Liver (tissue), 9 donors: ENCODE results near the gene KANK3. TPM values are rescaled to one million over a fixed set of nuclear protein-coding genes. Genes with fewer than 3 reads are reported as not detected.

Experiments used
- DNase-seq: peaks from one replicate; pipeline ENCODE4 v3.0.0-alpha.2; 2017; ENCODE audit warnings: low spot score
- H3K27ac ChIP-seq, 2 donors: one replicate each; pipeline ENCODE4 v1.7.0; 2013; ENCODE audit warnings: inconsistent platforms in 2 of 2, low read length in 2 of 2, control low read depth in 1 of 2, low read depth in 1 of 2, mild to moderate bottlenecking in 1 of 2
- H3K27me3 ChIP-seq, 4 donors: one replicate each; pipeline versions ENCODE4 v1.6.1 to v1.7.0; 2013; ENCODE audit warnings: low read length in 3 of 4, inconsistent platforms in 1 of 4, mild to moderate bottlenecking in 1 of 4, moderate library complexity in 1 of 4; ENCODE audit not compliant: control insufficient read depth in 4 of 4, insufficient read depth in 4 of 4
- H3K36me3 ChIP-seq, 4 donors: one replicate each; pipeline versions ENCODE4 v1.6.1 to v1.7.0; 2013; ENCODE audit warnings: low read length in 3 of 4, mild to moderate bottlenecking in 3 of 4, low read depth in 1 of 4, moderate library complexity in 1 of 4; ENCODE audit not compliant: control insufficient read depth in 4 of 4, insufficient read depth in 3 of 4
- H3K4me1 ChIP-seq, 4 donors: one replicate each; pipeline versions ENCODE4 v1.6.1 to v1.7.0; 2013; ENCODE audit warnings: low read length in 3 of 4, mild to moderate bottlenecking in 3 of 4, moderate library complexity in 1 of 4; ENCODE audit not compliant: control insufficient read depth in 4 of 4, insufficient read depth in 4 of 4
- H3K4me3 ChIP-seq, 3 donors: one replicate each; pipeline versions ENCODE4 v1.6.1 to v1.7.0; 2013; ENCODE audit warnings: low read length in 3 of 3, control low read depth in 1 of 3, low read depth in 1 of 3, mild to moderate bottlenecking in 1 of 3
- H3K9ac ChIP-seq, 2 donors: one replicate each; pipeline ENCODE4 v1.7.0; 2013; ENCODE audit warnings: low read length in 2 of 2, mild to moderate bottlenecking in 2 of 2, moderate library complexity in 2 of 2, control low read depth in 1 of 2, low read depth in 1 of 2
- H3K9me3 ChIP-seq, 4 donors: one replicate each; pipeline versions ENCODE4 v1.6.1 to v1.7.0; 2013; ENCODE audit warnings: low read length in 3 of 4; ENCODE audit not compliant: control insufficient read depth in 4 of 4
- EGR1 ChIP-seq, 2 donors: IDR thresholded peaks; 2 replicates each; pipeline ENCODE4 v1.6.1; 2016 to 2018; ENCODE audit warnings: antibody characterized with exemption in 2 of 2, low read depth in 2 of 2
- FOXA1 ChIP-seq: IDR thresholded peaks from 2 replicates; pipeline ENCODE4 v1.6.1; 2016; ENCODE audit warnings: antibody characterized with exemption
- FOXA2 ChIP-seq: IDR thresholded peaks from 2 replicates; pipeline ENCODE4 v1.6.1; 2016; ENCODE audit warnings: antibody characterized with exemption
- GABPA ChIP-seq, 2 donors: IDR thresholded peaks in 1 of 2; conservative IDR thresholded peaks in 1 of 2; 2 replicates each; pipeline ENCODE4 v1.6.1; 2016; ENCODE audit warnings: antibody characterized with exemption in 2 of 2, mild to moderate bottlenecking in 1 of 2, moderate library complexity in 1 of 2
- HNF4A ChIP-seq, 2 donors: conservative IDR thresholded peaks; 2 replicates each; pipeline ENCODE4 v1.6.1; 2016; ENCODE audit warnings: antibody characterized with exemption in 2 of 2, mild to moderate bottlenecking in 2 of 2
- HNF4G ChIP-seq: IDR thresholded peaks from 2 replicates; pipeline ENCODE4 v1.6.1; 2016; ENCODE audit warnings: antibody characterized with exemption
- JUND ChIP-seq, 2 donors: IDR thresholded peaks; 2 replicates each; pipeline ENCODE4 v1.6.1; 2016; ENCODE audit warnings: antibody characterized with exemption in 2 of 2
- NR2F2 ChIP-seq: IDR thresholded peaks from 2 replicates; pipeline ENCODE4 v1.6.1; 2016; ENCODE audit warnings: antibody characterized with exemption
- RAD21 ChIP-seq, 2 donors: IDR thresholded peaks; 2 replicates each; pipeline ENCODE4 v1.6.1; 2016; ENCODE audit warnings: antibody characterized with exemption in 2 of 2, mild to moderate bottlenecking in 2 of 2
- RXRA ChIP-seq, 2 donors: IDR thresholded peaks; 2 replicates each; pipeline ENCODE4 v1.6.1; 2017 to 2018; ENCODE audit warnings: antibody characterized with exemption in 2 of 2, mild to moderate bottlenecking in 1 of 2
- SP1 ChIP-seq: IDR thresholded peaks from 2 replicates; pipeline ENCODE4 v1.6.1; 2018; ENCODE audit warnings: antibody characterized with exemption, mild to moderate bottlenecking
- TAF1 ChIP-seq: conservative IDR thresholded peaks from 2 replicates; pipeline ENCODE4 v1.6.1; 2016; ENCODE audit warnings: antibody characterized with exemption, mild to moderate bottlenecking
- YY1 ChIP-seq: IDR thresholded peaks from 2 replicates; pipeline ENCODE4 v1.6.1; 2016; ENCODE audit warnings: antibody characterized with exemption, mild to moderate bottlenecking
- WGBS: extraction: QIAGEN DNeasy Blood & Tissue Kit; methylation state at CpG from one replicate; pipeline ENCODE4 v1.1.7; 2013; 5-methylcytosine and 5-hydroxymethylcytosine counted together
- polyA plus RNA-seq, 2 donors: library from polyadenylated mRNA; stranded (reverse) in 1 of 2; unstranded in 1 of 2; fragments of 200-250 nt in 1 of 2; fragments of >200 nt in 1 of 2; fragmentation: Nextera tagmentation in 1 of 2; extraction: Ambion mirVana in 1 of 2; gene quantifications; one replicate each; pipeline versions ENCODE4 v1.2.1 to v1.2.3, GENCODE V29; 2013 to 2015
- total RNA-seq, 2 donors: library from RNA; depleted of rRNA; stranded (reverse); fragments of >200 nt; gene quantifications; one replicate each; pipeline ENCODE4 v1.2.3, GENCODE V29; 2014
- TF ChIP-seq, protein P1 (sequence below): IDR thresholded peaks from 2 replicates; pipeline ENCODE4 v1.6.1; 2016; ENCODE audit warnings: antibody characterized with exemption
- TF ChIP-seq, protein P2 (sequence below): IDR thresholded peaks from 2 replicates; pipeline ENCODE4 v1.6.1; 2016; ENCODE audit warnings: antibody characterized with exemption
- TF ChIP-seq, protein P3 (sequence below): fragments of 150-350 bp; IDR thresholded peaks from 2 replicates; pipeline ENCODE4 v1.5.1; 2017; ENCODE audit warnings: improper control_type of control experiment, low read depth, low read length; ENCODE audit not compliant: missing input control
- TF ChIP-seq, protein P4 (sequence below): IDR thresholded peaks from 2 replicates; pipeline ENCODE4 v1.6.1; 2016; ENCODE audit warnings: antibody characterized with exemption, mild to moderate bottlenecking
- TF ChIP-seq, protein P5 (sequence below): IDR thresholded peaks from 2 replicates; pipeline ENCODE4 v1.6.1; 2016; ENCODE audit warnings: antibody characterized with exemption
- donor health status: healthy.
- donor health status: healthy.
- donor health status: healthy.
- donor health status: healthy.
- donor health status: healthy.

The KANK3 gene
- total and polyA plus RNA-seq, 4 donors = 0.44 to 4.5 (median 3.4) TPM

DNA sequence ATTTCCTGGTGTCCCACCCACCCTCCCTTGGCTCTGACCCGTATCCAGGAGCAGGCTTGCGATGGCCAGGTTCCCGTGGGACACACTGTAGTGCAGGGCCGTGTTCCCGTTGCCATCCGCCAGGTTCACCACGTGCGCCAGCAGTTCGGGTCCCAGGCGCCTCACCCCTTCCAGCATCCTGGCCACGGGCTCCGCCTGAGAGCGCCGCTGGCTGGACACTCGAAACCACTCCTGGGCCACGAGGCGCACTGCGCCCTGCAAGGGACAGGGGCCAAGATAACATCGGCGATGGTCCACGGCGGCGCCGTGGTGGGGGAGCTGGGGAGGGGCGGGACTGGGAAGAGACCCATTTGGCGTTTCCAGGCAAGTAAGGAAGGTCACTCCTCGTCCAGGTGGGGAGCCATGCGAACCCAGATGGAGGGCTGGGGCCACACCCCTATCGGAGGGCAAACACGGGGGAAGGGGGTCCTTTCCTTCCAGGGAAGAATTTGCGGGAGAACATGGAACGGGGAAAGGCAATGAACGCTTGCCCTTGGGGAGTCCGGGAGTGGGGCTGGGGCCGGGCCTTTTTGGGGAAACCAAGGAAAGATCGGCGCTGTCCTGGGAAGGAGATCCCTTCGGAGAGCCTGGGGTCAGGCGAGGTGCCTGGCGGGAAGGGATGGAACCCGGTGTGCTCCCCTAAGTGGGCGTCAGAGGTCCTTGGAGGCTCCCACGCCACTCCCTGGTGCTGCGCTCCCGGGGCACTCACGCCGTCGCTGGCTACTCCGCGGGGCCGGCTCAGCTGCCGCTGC lies 9.9 kb downstream of the KANK3 start:
- WGBS = 31% methylated on average over 52 of the region's 52 CpGs

DNA sequence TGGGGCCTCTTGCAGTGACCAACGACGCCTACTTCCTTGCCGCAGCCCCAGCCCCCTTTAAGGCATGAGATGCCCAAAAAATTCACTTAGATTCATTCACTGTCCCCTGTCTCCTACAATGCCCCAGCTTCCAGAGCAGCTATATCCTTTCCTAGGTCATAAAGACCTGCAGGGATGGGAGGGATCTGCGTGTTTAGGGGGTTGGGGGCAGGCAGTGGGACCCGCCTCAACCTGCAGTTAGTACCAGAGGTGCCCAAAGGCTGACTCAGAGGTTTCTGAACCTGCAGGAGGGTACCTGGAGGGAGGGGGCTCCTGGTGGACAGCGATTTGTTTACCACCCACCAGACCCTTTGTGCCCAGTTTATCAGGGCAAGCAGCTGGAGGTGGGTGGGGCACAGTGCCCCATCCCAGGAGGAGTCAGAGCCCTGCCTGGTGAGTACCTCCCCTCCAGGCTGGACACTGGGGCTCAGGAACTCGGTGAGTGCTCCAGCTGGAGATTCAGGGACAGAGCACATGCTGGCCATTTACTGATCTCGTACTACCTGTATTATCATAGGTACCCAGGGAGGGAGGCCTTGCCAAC lies 11.7 kb downstream of the KANK3 start:
- no peak for TF ChIP-seq SP1
- no peak for TF ChIP-seq EGR1 (IDR thresholded peaks at IDR 0.05; ENCODE audit: low read depth in 2 of 2)
- TF ChIP-seq, protein P1, sequence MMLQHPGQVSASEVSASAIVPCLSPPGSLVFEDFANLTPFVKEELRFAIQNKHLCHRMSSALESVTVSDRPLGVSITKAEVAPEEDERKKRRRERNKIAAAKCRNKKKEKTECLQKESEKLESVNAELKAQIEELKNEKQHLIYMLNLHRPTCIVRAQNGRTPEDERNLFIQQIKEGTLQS = no peak
- no peak for TF ChIP-seq FOXA2
- TF ChIP-seq, protein P2, sequence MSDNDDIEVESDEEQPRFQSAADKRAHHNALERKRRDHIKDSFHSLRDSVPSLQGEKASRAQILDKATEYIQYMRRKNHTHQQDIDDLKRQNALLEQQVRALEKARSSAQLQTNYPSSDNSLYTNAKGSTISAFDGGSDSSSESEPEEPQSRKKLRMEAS = no peak
- no peak for TF ChIP-seq RXRA (IDR thresholded peaks at IDR 0.05)
- no peak for TF ChIP-seq NR2F2
- TF ChIP-seq, protein P3, sequence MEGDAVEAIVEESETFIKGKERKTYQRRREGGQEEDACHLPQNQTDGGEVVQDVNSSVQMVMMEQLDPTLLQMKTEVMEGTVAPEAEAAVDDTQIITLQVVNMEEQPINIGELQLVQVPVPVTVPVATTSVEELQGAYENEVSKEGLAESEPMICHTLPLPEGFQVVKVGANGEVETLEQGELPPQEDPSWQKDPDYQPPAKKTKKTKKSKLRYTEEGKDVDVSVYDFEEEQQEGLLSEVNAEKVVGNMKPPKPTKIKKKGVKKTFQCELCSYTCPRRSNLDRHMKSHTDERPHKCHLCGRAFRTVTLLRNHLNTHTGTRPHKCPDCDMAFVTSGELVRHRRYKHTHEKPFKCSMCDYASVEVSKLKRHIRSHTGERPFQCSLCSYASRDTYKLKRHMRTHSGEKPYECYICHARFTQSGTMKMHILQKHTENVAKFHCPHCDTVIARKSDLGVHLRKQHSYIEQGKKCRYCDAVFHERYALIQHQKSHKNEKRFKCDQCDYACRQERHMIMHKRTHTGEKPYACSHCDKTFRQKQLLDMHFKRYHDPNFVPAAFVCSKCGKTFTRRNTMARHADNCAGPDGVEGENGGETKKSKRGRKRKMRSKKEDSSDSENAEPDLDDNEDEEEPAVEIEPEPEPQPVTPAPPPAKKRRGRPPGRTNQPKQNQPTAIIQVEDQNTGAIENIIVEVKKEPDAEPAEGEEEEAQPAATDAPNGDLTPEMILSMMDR = no peak
- TF ChIP-seq TAF1 = no peak
- TF ChIP-seq, protein P4, sequence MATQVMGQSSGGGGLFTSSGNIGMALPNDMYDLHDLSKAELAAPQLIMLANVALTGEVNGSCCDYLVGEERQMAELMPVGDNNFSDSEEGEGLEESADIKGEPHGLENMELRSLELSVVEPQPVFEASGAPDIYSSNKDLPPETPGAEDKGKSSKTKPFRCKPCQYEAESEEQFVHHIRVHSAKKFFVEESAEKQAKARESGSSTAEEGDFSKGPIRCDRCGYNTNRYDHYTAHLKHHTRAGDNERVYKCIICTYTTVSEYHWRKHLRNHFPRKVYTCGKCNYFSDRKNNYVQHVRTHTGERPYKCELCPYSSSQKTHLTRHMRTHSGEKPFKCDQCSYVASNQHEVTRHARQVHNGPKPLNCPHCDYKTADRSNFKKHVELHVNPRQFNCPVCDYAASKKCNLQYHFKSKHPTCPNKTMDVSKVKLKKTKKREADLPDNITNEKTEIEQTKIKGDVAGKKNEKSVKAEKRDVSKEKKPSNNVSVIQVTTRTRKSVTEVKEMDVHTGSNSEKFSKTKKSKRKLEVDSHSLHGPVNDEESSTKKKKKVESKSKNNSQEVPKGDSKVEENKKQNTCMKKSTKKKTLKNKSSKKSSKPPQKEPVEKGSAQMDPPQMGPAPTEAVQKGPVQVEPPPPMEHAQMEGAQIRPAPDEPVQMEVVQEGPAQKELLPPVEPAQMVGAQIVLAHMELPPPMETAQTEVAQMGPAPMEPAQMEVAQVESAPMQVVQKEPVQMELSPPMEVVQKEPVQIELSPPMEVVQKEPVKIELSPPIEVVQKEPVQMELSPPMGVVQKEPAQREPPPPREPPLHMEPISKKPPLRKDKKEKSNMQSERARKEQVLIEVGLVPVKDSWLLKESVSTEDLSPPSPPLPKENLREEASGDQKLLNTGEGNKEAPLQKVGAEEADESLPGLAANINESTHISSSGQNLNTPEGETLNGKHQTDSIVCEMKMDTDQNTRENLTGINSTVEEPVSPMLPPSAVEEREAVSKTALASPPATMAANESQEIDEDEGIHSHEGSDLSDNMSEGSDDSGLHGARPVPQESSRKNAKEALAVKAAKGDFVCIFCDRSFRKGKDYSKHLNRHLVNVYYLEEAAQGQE = no peak
- no peak for TF ChIP-seq HNF4G
- no peak for TF ChIP-seq JUND (IDR thresholded peaks at IDR 0.05)
- TF ChIP-seq FOXA1 = no peak
- no peak for TF ChIP-seq HNF4A (conservative IDR thresholded peaks at IDR 0.05)
- no peak for TF ChIP-seq YY1
- TF ChIP-seq RAD21 (IDR thresholded peaks at IDR 0.05) = no peak
- no peak for TF ChIP-seq GABPA (IDR thresholded peaks at IDR 0.05 in 1 of 2, conservative IDR thresholded peaks at IDR 0.05 in 1 of 2)
- TF ChIP-seq, protein P5, sequence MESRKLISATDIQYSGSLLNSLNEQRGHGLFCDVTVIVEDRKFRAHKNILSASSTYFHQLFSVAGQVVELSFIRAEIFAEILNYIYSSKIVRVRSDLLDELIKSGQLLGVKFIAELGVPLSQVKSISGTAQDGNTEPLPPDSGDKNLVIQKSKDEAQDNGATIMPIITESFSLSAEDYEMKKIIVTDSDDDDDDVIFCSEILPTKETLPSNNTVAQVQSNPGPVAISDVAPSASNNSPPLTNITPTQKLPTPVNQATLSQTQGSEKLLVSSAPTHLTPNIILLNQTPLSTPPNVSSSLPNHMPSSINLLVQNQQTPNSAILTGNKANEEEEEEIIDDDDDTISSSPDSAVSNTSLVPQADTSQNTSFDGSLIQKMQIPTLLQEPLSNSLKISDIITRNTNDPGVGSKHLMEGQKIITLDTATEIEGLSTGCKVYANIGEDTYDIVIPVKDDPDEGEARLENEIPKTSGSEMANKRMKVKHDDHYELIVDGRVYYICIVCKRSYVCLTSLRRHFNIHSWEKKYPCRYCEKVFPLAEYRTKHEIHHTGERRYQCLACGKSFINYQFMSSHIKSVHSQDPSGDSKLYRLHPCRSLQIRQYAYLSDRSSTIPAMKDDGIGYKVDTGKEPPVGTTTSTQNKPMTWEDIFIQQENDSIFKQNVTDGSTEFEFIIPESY = no peak
- Histone ChIP-seq H3K4me1 (peaks cover 3 to 17% (median 9%) of the 10 kb centered on the region in 4 donors), H3K9ac (no peak overlapping the region), H3K36me3 (no peaks in the 10 kb centered on the region), H3K27me3 (peaks cover 0 to 4% (median 1%) of the 10 kb centered on the region in 4 donors), H3K27ac (no peak overlapping the region), H3K9me3 (no peaks in the 10 kb centered on the region), H3K4me3 (no peak overlapping the region)
- WGBS = 87% methylated on average over 8 of the region's 8 CpGs
- no peak for DNase-seq

More for the DNA sequence above, 9.9 kb downstream of the KANK3 start:
- no peak overlapping the region for H3K27ac ChIP-seq
- no peak overlapping the region for H3K4me3 ChIP-seq
- H3K9me3 ChIP-seq = no peaks in the 10 kb centered on the region
- H3K4me1 ChIP-seq = peaks cover 3 to 17% (median 9%) of the 10 kb centered on the region in 4 donors
- TF ChIP-seq HNF4A (conservative IDR thresholded peaks at IDR 0.05) (no peak), GABPA (IDR thresholded peaks at IDR 0.05 in 1 of 2, conservative IDR thresholded peaks at IDR 0.05 in 1 of 2) (no peak), RXRA (IDR thresholded peaks at IDR 0.05) (no peak), NR2F2 (no peak)
- TF ChIP-seq, protein P1 = no peak
- peaks cover 0 to 4% (median 1%) of the 10 kb centered on the region in 4 donors for H3K27me3 ChIP-seq
- no peak overlapping the region for H3K9ac ChIP-seq
- no peaks in the 10 kb centered on the region for H3K36me3 ChIP-seq
- no peak for DNase-seq
